ENCODE measurements around the gene CEP170.
"Not testable (repeated sequence)": the region's sequence is repeated elsewhere in the genome, so short reads cannot be mapped to it uniquely, and the experiment has no call there.

CEP170 gene

GRCh38 chr1:243230914-243231313 lies 24.2 kb downstream of the CEP170 start:
- DNase-seq: no peak

GRCh38 chr1:243229526-243229925 lies 25.6 kb downstream of the CEP170 start:
- DNase-seq: no peak

DNA sequence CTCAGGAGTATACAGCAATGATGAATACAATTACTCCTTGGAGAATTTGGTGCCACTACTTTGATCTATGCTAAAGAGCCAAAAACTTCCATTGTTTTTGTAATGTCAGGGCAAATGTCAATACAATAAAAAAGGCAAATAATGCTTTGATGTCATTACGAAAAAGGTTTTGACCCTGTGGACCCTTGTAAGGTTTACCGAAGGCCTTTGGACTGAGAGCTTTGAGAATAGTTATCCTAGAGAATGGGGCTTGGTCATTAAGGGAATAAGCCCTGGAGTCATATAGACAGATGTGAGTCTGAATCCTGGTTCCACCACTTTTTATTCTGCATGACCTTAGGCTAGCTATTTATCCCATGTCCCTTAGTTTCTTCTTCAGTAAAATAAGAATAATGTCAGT lies 27.5 kb downstream of the CEP170 start:
- DNase-seq: no peak

- DNase-seq: no peak
Measured at GRCh38 chr1:243218059-243218458, 37.0 kb downstream of the CEP170 start.

DNA sequence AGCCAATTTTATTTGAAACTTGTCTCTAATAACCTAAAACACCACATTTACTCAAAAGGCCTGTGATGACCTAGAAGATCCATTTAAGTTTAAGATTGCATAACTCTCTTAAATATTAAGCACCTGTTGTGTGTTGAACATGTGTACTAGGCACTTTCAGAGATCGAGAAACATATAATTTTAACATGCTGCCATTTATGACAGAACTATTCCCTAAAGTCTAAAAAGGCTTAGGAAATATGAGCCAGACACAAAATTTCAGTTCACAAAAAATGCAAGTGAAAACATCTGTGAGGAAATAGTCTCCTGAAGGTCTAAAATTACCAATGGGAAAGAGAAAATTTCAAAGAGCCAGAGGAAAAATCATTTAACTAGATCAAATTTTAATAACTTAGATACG lies 37.7 kb downstream of the CEP170 start:
- DNase-seq: no peak

DNA sequence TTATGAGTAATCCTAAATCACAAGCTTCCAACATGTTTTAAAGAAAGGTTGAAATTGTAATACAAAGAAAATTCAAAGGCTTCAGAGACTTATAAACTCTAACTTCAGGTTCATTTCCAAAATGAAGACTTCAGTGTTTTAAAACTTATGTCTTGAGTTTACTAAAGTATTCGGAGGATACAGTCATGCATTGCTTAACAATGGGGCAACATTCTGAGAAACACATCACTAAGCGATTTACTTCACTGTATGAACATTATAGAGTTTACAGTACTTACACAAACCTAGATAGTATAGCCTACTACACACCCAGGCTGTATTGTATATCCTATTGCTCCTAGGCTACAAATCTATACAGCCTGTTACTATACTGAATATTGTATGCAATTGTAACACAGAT lies 38.3 kb downstream of the CEP170 start:
- DNase-seq: no peak

DNA sequence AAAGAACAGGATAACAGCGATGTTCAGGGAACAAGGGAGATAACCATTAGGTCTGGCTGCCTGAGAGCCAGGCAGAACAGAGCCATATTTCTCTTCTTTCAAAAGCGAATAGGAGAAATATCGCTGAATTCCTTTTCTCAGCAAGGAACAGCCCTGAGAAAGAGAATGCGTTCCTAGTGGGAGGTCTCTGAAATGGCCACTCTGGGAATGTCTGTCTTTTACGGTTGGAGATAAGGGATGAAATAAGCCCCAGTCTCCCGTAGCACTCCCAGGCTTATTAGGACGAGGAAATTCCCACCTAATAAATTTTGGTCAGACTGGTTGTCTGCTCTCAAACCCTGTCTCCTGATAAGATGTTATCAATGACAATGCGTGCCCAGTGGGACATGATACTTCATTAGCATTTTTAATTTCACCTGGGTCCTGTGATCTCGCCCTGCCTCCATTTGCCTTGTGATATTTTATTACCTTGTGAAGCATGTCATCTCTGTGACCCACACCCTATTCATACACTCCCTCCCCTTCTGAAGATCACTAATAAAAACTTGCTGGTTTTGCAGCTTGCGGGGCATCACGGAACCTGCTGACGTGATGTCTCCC lies 39.7 kb downstream of the CEP170 start:
- DNase-seq: not testable (repeated sequence)

DNA sequence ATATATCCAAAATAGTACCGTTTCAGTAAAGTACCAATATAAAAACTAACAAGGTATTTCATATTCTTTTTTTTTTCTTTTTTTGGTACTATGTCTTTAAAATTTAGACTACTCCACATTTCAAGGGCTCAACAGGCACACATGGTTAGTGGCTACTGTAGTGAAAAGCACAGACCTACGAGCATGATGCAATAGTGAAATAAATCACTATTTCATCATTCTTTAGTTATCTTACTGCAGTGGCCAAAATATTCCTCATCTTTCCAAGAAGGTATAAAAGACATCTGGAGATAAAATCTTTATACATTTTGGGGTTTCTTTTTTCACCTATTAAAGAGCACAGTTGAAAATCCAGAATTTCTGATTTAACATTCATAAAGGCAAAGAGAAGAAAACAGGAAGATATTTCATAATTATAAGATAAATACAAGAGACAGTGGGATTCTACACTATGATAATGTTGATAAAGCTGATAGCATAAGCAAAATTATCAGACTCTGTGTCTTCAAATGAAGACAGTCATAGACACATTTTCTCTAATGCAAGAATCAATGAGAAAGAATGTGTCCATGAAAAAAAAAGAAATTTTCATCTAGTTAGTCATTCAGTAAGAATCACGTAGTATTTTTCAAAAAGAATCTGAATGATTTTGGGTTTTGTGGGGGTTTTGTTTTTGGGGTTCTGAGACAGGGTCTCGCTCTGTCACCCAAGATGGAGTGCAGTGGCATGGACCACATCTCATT lies 41.9 kb downstream of the CEP170 start:
- no peak for DNase-seq

DNA sequence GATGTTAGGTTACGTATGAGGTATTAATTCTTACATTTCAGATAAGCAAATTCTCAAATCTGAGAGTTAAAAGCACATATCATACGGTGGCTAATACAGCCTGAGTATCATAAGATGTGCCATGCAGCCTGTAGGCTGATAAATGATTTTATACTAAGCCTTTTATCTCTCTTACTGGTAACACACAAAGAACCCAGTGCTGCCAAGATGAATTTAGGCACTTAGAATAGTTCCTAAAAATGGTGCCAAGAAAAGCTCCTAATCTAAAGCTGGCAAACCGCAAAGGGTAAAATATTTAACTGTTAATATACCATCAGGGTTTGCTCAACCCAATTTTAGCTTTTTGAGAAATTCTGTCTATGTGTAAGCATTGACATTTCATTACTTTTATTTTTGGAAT lies 43.1 kb downstream of the CEP170 start:
- DNase-seq: not testable (repeated sequence)

DNA sequence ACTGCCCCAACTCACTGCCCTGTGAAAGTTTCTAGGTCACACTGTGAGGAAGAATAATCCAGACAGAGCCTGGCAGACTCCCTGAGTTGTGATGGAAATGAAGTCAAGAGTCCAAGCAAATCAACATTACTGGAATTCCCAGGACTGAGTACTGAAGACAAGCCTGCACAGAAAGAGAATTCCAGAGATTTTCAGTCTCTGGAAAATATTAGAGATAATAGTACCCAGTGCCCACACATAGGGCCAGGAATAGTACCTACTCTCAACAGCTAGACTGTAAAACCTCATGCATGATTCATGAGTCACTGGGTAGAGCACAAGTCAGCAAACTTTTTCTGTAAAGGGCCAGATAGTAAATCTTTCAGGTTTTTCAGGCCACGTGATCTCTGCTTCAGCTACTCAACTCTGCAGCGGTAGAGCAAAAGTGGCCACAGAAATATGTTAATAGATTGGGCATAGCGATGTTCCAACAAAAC lies 50.0 kb downstream of the CEP170 start:
- DNase-seq: not testable (repeated sequence)

DNA sequence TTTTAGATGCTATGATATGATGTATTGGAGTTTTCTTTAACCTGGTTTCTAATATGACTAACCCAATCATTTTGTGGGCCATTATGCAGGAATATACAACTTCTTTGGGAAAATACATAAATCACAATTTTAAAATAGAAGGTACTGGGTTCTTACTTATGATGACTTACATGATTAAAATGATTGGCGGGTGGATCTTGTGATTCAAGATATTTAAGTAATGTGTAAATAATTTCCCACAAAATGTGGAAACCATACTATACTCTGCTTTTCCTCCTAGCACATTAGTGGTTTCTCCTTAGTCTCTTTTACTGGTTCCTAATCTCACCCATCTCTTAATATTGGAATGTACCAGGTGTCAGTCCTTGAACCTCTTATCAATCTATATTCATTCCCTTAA lies 50.7 kb downstream of the CEP170 start:
- not testable (repeated sequence) for DNase-seq

DNA sequence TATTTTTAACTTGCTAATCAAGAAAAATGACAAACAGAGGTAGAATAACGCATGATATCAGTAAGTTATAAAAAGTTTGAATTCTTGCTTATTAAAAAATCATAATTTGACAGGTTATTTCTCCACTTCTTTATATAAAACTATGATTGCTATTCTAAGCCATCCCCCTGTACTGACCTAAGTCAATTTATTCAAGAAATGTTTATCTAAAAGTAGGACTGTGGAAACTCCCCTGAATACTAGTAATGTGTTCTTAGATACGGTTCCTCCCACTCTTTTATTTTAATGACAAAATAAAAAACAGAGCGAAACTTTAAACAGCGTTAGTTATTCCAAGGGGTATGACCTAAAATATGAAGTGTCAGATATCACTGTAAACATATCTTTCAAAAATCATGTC lies 51.9 kb downstream of the CEP170 start:
- not testable (repeated sequence) for DNase-seq

GRCh38 chr1:243201316-243201715 lies 53.8 kb downstream of the CEP170 start:
- DNase-seq: not testable (repeated sequence)

DNA sequence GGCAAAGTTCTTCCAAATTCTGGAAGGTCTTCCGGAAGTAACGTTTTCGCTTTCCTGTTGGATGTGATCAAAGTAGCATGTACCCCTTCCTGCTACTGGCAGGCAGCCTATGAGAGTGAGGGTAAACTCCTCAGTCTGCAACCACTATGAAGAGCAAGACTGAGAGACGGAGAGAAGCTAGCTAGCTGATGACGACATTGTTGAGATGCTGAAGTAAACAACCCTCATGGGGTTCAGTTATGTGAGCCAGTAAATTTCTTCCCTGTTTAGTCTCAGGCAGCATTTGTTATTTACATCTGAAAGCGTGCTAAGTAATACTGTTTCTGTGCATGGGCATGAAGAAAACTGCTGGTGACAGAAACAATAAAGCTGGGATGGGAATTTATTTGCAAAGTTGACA lies 57.6 kb downstream of the CEP170 start:
- DNase-seq: not testable (repeated sequence)

- not testable (repeated sequence) for DNase-seq
Measured at GRCh38 chr1:243193330-243193729, 61.8 kb downstream of the CEP170 start.

- DNase-seq: peak; percentile 25
Measured at GRCh38 chr1:243186201-243186995, 68.7 kb downstream of the CEP170 start.

DNA sequence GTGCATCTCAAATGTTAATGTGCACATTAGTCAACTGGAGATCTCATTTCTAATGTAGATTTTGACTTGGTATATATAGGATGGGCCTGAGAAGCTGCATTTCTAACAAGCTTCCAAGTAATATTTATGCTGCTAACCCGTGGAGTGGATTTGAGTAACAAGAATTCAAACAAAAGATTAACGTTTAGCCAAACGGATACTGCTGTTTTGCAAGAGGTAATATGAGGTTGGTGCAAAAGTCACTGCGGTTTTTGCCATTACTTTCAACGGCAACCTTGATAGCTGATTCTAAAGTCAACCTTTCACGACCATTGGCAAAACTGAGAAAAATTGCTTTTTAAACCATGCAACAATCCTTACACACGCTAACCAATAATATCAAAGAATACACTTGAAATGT lies 70.3 kb downstream of the CEP170 start:
- DNase-seq: not testable (repeated sequence)

DNA sequence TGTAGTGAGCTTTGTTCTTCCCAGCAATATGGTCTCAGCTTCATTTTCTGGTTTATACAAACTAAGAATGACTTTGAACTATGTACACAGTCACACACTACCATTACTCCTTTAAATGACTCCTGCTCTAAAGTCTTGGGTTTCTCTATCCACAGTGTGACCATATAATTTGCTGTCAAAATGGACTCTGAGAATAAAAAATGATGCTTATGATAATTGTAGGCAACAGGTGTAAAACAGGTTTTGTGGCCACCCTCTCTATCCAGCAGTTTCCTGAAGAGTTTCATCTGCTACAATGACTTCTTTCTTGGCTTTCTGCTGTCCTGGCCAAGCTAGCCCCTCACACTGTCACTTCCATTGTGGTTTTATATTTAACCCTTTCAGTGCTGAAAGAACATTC lies 71.4 kb downstream of the CEP170 start:
- not testable (repeated sequence) for DNase-seq

GRCh38 chr1:243183176-243183575 lies 71.9 kb downstream of the CEP170 start:
- not testable (repeated sequence) for DNase-seq

GRCh38 chr1:243179720-243180119 lies 75.4 kb downstream of the CEP170 start:
- DNase-seq: no peak

DNA sequence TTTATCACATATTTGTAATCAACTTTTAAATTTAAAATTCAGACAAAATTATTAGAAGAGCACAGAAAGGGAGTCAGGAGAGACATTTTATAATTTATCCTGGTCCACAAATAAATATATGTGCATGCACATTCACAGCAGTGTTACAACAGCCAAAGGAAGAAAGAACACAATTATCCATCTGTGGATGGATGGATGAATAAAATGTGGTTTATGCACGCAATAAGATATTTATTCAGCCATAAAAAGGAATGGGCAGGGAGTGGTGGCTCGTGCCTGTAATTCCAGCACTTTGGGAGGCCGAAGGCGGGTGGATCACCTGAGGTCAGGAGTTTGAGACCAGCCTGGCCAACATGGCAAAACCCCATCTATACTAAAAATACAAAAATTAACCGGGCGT lies 77.3 kb downstream of the CEP170 start:
- DNase-seq: not testable (repeated sequence)

- DNase-seq: not testable (repeated sequence)
Measured at GRCh38 chr1:243173758-243174369, 81.2 kb downstream of the CEP170 start.

DNA sequence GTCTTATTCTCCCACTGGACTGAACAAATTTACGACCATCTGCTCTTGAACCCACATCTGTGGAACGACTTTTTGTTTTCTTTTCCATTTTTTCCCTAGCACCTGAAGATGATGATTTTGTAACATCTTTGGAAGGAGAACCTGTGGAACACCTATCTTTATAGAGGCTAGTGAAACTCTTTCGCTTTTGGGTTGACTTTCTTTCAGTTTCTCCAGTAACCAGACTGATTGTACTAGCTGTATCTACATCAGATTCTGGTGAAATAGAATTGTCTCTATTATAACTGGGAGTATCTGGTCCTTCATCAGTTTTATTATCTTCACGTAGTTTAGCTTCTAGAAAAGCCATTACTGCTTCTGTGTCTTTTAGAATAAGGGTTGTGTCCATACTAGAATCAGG lies 90.2 kb downstream of the CEP170 start:
- not testable (repeated sequence) for DNase-seq

Data from midbrain (tissue), 1 donor.